ENCODE data around the gene RGPD6.
"Not testable (repeated sequence)": the region's sequence is repeated elsewhere in the genome, so short reads cannot be mapped to it uniquely, and the experiment has no call there.

DNA sequence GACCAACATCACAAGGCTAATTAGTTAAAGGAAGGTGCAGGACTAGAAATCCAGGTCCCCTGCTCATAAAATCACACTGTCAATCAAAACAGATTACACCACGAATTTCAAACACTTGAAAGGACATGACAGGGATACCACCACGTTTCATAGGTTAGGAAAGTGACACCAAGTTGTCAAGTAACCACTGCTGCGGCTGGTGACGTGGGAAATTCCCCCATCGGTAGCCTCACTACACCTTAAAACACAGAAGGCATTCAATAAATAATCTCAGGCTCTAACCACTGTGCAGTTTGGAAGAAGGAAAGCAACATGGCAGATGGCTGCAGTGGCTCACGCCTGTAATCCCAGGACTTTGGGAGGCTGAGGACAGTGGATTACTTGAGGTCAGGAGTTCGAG is 108.1 kb downstream of the RGPD6 start:
- TF ChIP-seq POLR2A (IDR thresholded peaks at IDR 0.05): not testable (repeated sequence)
- TF ChIP-seq, protein P1, sequence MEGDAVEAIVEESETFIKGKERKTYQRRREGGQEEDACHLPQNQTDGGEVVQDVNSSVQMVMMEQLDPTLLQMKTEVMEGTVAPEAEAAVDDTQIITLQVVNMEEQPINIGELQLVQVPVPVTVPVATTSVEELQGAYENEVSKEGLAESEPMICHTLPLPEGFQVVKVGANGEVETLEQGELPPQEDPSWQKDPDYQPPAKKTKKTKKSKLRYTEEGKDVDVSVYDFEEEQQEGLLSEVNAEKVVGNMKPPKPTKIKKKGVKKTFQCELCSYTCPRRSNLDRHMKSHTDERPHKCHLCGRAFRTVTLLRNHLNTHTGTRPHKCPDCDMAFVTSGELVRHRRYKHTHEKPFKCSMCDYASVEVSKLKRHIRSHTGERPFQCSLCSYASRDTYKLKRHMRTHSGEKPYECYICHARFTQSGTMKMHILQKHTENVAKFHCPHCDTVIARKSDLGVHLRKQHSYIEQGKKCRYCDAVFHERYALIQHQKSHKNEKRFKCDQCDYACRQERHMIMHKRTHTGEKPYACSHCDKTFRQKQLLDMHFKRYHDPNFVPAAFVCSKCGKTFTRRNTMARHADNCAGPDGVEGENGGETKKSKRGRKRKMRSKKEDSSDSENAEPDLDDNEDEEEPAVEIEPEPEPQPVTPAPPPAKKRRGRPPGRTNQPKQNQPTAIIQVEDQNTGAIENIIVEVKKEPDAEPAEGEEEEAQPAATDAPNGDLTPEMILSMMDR (IDR thresholded peaks at IDR 0.05): not testable (repeated sequence)

Measured in thyroid gland (tissue), 4 donors.